Hematopoietic multipotent progenitor cell treated with erythropoietin and hydrocortisone succinate and interleukin-3 and kit ligand, for 15 days (in vitro differentiated cells): Measurements from ENCODE around the gene LSAMP.

Experiments
- DNase-seq: peaks from one replicate; pipeline ENCODE4 v3.0.0-alpha.2; 2015; ENCODE audit warnings: low spot score

LSAMP gene

GRCh38 chr3:115958526-115958925 is 486.8 kb downstream of the LSAMP start:
- no peak for DNase-seq

- DNase-seq = no peak
These were observed 498.0 kb downstream of the LSAMP start for GRCh38 chr3:115947325-115947724.

GRCh38 chr3:115943579-115943978 is 501.7 kb downstream of the LSAMP start:
- DNase-seq = no peak

GRCh38 chr3:115937054-115937453 is 508.2 kb downstream of the LSAMP start:
- no peak for DNase-seq

- DNase-seq = no peak
These were observed 512.5 kb downstream of the LSAMP start for GRCh38 chr3:115932807-115933206.

- DNase-seq = no peak
These were observed 513.7 kb downstream of the LSAMP start for GRCh38 chr3:115931581-115931980.

- DNase-seq = no peak
These were observed 514.4 kb downstream of the LSAMP start for GRCh38 chr3:115930922-115931321.

GRCh38 chr3:115930168-115930567 is 515.1 kb downstream of the LSAMP start:
- no peak for DNase-seq

GRCh38 chr3:115928376-115928775 is 516.9 kb downstream of the LSAMP start:
- no peak for DNase-seq

GRCh38 chr3:115927197-115927596 is 518.1 kb downstream of the LSAMP start:
- no peak for DNase-seq

- DNase-seq = no peak
These were observed 522.5 kb downstream of the LSAMP start for GRCh38 chr3:115922681-115923347.

GRCh38 chr3:115921711-115922110 is 523.6 kb downstream of the LSAMP start:
- no peak for DNase-seq

GRCh38 chr3:115918900-115919299 is 526.4 kb downstream of the LSAMP start:
- no peak for DNase-seq

- DNase-seq = no peak
These were observed 528.4 kb downstream of the LSAMP start for GRCh38 chr3:115916866-115917265.

GRCh38 chr3:115915061-115915460 is 530.2 kb downstream of the LSAMP start:
- DNase-seq = no peak

- DNase-seq = no peak
These were observed 532.1 kb downstream of the LSAMP start for GRCh38 chr3:115913069-115913686.

GRCh38 chr3:115912372-115912771 is 532.9 kb downstream of the LSAMP start:
- no peak for DNase-seq

GRCh38 chr3:115905871-115906270 is 539.4 kb downstream of the LSAMP start:
- no peak for DNase-seq

- DNase-seq = no peak
These were observed 541.4 kb downstream of the LSAMP start for GRCh38 chr3:115903843-115904242.

GRCh38 chr3:115901008-115901407 is 544.3 kb downstream of the LSAMP start:
- DNase-seq = no peak

GRCh38 chr3:115899535-115899934 is 545.8 kb downstream of the LSAMP start:
- no peak for DNase-seq

GRCh38 chr3:115898656-115899410 is 546.5 kb downstream of the LSAMP start:
- no peak for DNase-seq

- no peak for DNase-seq
These were observed 554.2 kb downstream of the LSAMP start for GRCh38 chr3:115891006-115891636.
